ENCODE results near the gene ATP9A.

Gene ATP9A

GRCh38 chr20:51763965-51764602, 4.1 kb downstream of the ATP9A start:
- Histone ChIP-seq H3K27ac (no peak overlapping the region), H3K4me2 (ENCODE audit: low read length) (no peak overlapping the region), H3K27me3 (ENCODE audit: control insufficient read depth, insufficient read depth, low read length) (no peaks in the 10 kb centered on the region), H3K9me3 (ENCODE audit: control insufficient read depth, low read length) (no peaks in the 10 kb centered on the region), H2AFZ (no peak overlapping the region), H3K9ac (no peak overlapping the region), H3K79me2 (peaks cover 9% of the 10 kb centered on the region), H3K4me1 (no peaks in the 10 kb centered on the region), H3K36me3 (ENCODE audit: control insufficient read depth, insufficient read depth, low read length) (no peaks in the 10 kb centered on the region), H3K4me3 (ENCODE audit: low read depth, low read length) (no peak overlapping the region)
- TF ChIP-seq, protein P1, sequence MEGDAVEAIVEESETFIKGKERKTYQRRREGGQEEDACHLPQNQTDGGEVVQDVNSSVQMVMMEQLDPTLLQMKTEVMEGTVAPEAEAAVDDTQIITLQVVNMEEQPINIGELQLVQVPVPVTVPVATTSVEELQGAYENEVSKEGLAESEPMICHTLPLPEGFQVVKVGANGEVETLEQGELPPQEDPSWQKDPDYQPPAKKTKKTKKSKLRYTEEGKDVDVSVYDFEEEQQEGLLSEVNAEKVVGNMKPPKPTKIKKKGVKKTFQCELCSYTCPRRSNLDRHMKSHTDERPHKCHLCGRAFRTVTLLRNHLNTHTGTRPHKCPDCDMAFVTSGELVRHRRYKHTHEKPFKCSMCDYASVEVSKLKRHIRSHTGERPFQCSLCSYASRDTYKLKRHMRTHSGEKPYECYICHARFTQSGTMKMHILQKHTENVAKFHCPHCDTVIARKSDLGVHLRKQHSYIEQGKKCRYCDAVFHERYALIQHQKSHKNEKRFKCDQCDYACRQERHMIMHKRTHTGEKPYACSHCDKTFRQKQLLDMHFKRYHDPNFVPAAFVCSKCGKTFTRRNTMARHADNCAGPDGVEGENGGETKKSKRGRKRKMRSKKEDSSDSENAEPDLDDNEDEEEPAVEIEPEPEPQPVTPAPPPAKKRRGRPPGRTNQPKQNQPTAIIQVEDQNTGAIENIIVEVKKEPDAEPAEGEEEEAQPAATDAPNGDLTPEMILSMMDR (IDR thresholded peaks at IDR 0.05) = no peak

DNA sequence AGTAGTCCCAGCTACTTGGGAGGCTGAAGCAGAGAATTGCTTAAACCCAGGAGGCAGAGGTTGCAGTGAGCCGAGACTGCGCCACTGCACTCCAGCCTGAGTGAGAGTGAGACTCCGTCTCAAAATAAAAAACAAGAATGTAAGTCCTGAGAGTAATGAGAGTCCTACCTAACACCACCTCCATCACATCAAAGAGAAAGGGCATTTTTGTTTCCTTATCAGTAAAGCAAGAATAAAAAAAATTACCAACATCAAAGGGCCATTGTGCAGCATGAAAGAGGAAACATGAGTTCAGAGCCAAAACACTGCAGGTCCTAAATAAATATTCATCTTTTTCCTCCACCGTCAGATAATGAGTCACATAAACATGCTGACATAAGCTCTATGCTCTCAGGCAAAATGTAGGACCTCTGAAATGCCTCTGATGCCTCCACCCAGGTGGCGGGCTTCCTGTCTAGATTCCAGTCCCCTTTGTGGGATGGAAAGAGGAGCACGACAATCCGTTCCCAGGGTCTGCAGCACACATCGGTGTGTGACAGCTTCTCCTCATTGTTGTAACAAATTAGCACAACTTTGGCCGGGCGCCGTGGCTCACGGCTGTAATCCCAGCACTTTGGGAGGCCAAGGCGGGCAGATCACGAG, 7.2 kb downstream of the ATP9A start:
- Histone ChIP-seq H3K9ac (no peak overlapping the region), H3K4me3 (ENCODE audit: low read depth, low read length) (no peak overlapping the region), H3K27ac (no peak overlapping the region), H3K36me3 (ENCODE audit: control insufficient read depth, insufficient read depth, low read length) (no peaks in the 10 kb centered on the region), H3K27me3 (ENCODE audit: control insufficient read depth, insufficient read depth, low read length) (no peaks in the 10 kb centered on the region), H2AFZ (no peak overlapping the region), H3K4me2 (ENCODE audit: low read length) (no peak overlapping the region), H3K4me1 (no peaks in the 10 kb centered on the region), H3K79me2 (peaks cover 27% of the 10 kb centered on the region), H3K9me3 (ENCODE audit: control insufficient read depth, low read length) (no peaks in the 10 kb centered on the region)
- TF ChIP-seq, protein P1 (IDR thresholded peaks at IDR 0.05) = no peak

DNA sequence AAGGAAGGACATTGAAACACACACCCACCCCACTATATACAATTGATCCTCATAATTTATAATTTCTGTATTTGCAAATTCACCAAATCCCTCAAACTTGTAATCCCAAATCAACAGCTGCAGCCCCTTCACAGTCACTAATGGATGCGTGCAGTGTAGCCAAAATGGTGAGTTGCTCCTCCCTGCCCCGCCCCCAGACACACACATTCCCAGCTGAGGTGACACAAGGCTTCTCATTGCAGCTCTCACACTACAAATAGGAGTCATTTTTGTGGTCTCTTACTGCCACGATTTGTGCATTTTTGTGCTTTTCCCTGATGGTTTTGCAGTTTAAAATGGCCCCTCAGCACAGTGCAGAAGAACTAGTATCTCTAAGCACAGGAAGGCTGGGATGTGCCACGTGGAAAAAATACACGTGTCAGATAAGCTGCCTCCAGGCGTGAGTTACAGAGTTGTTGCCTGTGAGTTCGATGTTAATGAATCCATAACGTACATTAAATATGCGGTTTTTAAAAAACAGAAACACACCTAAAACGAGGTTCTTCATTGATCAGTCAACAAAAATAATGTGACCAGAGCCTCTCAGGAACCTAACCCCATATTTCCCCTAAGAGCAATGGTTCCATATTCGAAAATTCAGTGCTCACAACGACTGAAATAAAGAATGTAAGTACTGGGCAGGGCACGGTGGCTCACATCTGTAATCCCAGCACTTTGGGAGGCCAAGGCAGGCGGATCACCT, 8.2 kb downstream of the ATP9A start:
- TF ChIP-seq, protein P1 (IDR thresholded peaks at IDR 0.05) = no peak
- no peak overlapping the region for H3K4me2 ChIP-seq (ENCODE audit: low read length)
- H3K36me3 ChIP-seq (ENCODE audit: control insufficient read depth, insufficient read depth, low read length) = no peaks in the 10 kb centered on the region
- H3K9ac ChIP-seq = no peak overlapping the region
- no peak overlapping the region for H2AFZ ChIP-seq
- no peak overlapping the region for H3K4me3 ChIP-seq (ENCODE audit: low read depth, low read length)
- no peak overlapping the region for H3K27ac ChIP-seq
- no peaks in the 10 kb centered on the region for H3K4me1 ChIP-seq
- H3K9me3 ChIP-seq (ENCODE audit: control insufficient read depth, low read length) = no peaks in the 10 kb centered on the region
- H3K27me3 ChIP-seq (ENCODE audit: control insufficient read depth, insufficient read depth, low read length) = no peaks in the 10 kb centered on the region
- H3K79me2 ChIP-seq = peaks cover 33% of the 10 kb centered on the region

- Histone ChIP-seq H2AFZ (no peak overlapping the region), H3K4me2 (ENCODE audit: low read length) (no peak overlapping the region), H3K27ac (no peak overlapping the region), H3K9ac (no peak overlapping the region), H3K79me2 (peaks cover 41% of the 10 kb centered on the region), H3K9me3 (ENCODE audit: control insufficient read depth, low read length) (no peaks in the 10 kb centered on the region), H3K4me1 (no peaks in the 10 kb centered on the region), H3K36me3 (ENCODE audit: control insufficient read depth, insufficient read depth, low read length) (no peaks in the 10 kb centered on the region), H3K4me3 (ENCODE audit: low read depth, low read length) (no peak overlapping the region), H3K27me3 (ENCODE audit: control insufficient read depth, insufficient read depth, low read length) (no peaks in the 10 kb centered on the region)
- TF ChIP-seq, protein P1 (IDR thresholded peaks at IDR 0.05) = no peak
Observed at GRCh38 chr20:51758978-51759544, 9.1 kb downstream of the ATP9A start.

All from parathyroid adenoma (tissue), 2 donors.